Gastrocnemius medialis (tissue), 4 donors: ENCODE measurements around the gene OBSCN. TPM values are rescaled to one million over a fixed set of nuclear protein-coding genes. Genes with fewer than 3 reads are reported as not detected.

ENCODE experiments used
- ATAC-seq, 2 donors: fragments of 150-250 bp; one replicate each; pipeline ENCODE4 v1.9.1; 2016
- DNase-seq, 2 donors: peaks; one replicate each; pipeline ENCODE4 v3.0.0-alpha.2; 2019
- H3K27ac ChIP-seq, 4 donors: fragments of 200-600 bp; sonication (generic); 1 replicate in 1 of 4; 2 replicates in 3 of 4; pipeline ENCODE4 v1.5.1; 2016 to 2018; ENCODE audit warnings: mild to moderate bottlenecking in 2 of 4, moderate library complexity in 1 of 4
- H3K27me3 ChIP-seq, 3 donors: fragments of 200-600 bp; sonication (generic) in 2 of 3; 1 replicate in 1 of 3; 2 replicates in 2 of 3; pipeline versions ENCODE4 v1.5.1 to v1.6.0; 2016 to 2019; ENCODE audit warnings: mild to moderate bottlenecking in 1 of 3, moderate library complexity in 1 of 3
- H3K36me3 ChIP-seq, 2 donors: fragments of 200-600 bp; sonication (generic) in 1 of 2; one replicate each; pipeline ENCODE4 v1.5.1; 2017 to 2018
- H3K4me1 ChIP-seq, 2 donors: fragments of 200-600 bp; sonication (generic) in 1 of 2; one replicate each; pipeline ENCODE4 v1.5.1; 2016 to 2017; ENCODE audit warnings: mild to moderate bottlenecking in 2 of 2
- H3K4me3 ChIP-seq, 4 donors: fragments of 200-600 bp; sonication (generic) in 3 of 4; 1 replicate in 1 of 4; 2 replicates in 3 of 4; pipeline ENCODE4 v1.5.1; 2016 to 2019; ENCODE audit warnings: mild to moderate bottlenecking in 2 of 4
- H3K9me3 ChIP-seq, 3 donors: fragments of 200-600 bp; sonication (generic) in 2 of 3; 1 replicate in 1 of 3; 2 replicates in 2 of 3; pipeline ENCODE4 v1.5.1; 2016 to 2019
- POLR2A ChIP-seq, 2 donors: fragments of 450-650 bp; IDR thresholded peaks; one replicate each; pipeline ENCODE4 v1.6.1; 2017; ENCODE audit warnings: antibody characterized with exemption in 2 of 2, mild to moderate bottlenecking in 2 of 2, moderate library complexity in 2 of 2
- in situ Hi-C, 4 donors: fragments of 200-750 bp; cut with MboI; loops; one replicate each; pipeline versions ENCODE4 v1.15.0 to v1.8.0; 2017; ENCODE audit warnings: low sequenced_read_pairs in 4 of 4
- intact Hi-C: fragments of 100-400 bp; cut with DNase I; formaldehyde crosslinking; loops from one replicate; pipeline ENCODE4 v1.15.1; 2023; ENCODE audit warnings: low total_unique reads
- total RNA-seq, 4 donors: library from RNA; depleted of rRNA; stranded (reverse); fragments of >200 nt; gene quantifications; one replicate each; pipeline versions ENCODE4 v1.1.0 to v1.2.3, GENCODE V29; 2016
- TF ChIP-seq, protein P1 (sequence below), 5 experiments: fragments of 450-650 bp in 3 of 5; fragments of 200-600 bp in 2 of 5; sonication (generic) in 2 of 5; IDR thresholded peaks in 4 of 5; conservative IDR thresholded peaks in 1 of 5; 1 replicate in 4 of 5; 2 replicates in 1 of 5; pipeline ENCODE4 v1.5.1; 2016 to 2019; ENCODE audit warnings: antibody characterized with exemption in 5 of 5, mild to moderate bottlenecking in 3 of 5, moderate library complexity in 3 of 5

Gene OBSCN
- total RNA-seq, 4 donors from 2014 or later: 798 to 1,571 (median 1,162) TPM

GRCh38 chr1:228387321-228387720 lies 179.5 kb downstream of the OBSCN start:
- in situ Hi-C loops: no loop called here
- DNase-seq: no peak

GRCh38 chr1:228390649-228391048 lies 182.8 kb downstream of the OBSCN start:
- Histone ChIP-seq H3K36me3 (no peaks in the 10 kb centered on the region), H3K4me3 (no peak overlapping the region), H3K4me1 (no peaks in the 10 kb centered on the region), H3K9me3 (no peaks in the 10 kb centered on the region), H3K27ac (no peak overlapping the region), H3K27me3 (no peaks in the 10 kb centered on the region)
- no peak for TF ChIP-seq POLR2A (IDR thresholded peaks at IDR 0.05)
- TF ChIP-seq, protein P1, sequence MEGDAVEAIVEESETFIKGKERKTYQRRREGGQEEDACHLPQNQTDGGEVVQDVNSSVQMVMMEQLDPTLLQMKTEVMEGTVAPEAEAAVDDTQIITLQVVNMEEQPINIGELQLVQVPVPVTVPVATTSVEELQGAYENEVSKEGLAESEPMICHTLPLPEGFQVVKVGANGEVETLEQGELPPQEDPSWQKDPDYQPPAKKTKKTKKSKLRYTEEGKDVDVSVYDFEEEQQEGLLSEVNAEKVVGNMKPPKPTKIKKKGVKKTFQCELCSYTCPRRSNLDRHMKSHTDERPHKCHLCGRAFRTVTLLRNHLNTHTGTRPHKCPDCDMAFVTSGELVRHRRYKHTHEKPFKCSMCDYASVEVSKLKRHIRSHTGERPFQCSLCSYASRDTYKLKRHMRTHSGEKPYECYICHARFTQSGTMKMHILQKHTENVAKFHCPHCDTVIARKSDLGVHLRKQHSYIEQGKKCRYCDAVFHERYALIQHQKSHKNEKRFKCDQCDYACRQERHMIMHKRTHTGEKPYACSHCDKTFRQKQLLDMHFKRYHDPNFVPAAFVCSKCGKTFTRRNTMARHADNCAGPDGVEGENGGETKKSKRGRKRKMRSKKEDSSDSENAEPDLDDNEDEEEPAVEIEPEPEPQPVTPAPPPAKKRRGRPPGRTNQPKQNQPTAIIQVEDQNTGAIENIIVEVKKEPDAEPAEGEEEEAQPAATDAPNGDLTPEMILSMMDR (IDR thresholded peaks at IDR 0.05 in 4 of 5, conservative IDR thresholded peaks at IDR 0.05 in 1 of 5): no peak
- ATAC-seq (no peak), DNase-seq (no peak)
- intact Hi-C loops: no loop called here
- in situ Hi-C loops: no loop called here

More at GRCh38 chr1:228387321-228387720, 179.5 kb downstream of the OBSCN start:
- Histone ChIP-seq H3K4me3 (no peak overlapping the region), H3K36me3 (no peaks in the 10 kb centered on the region), H3K4me1 (no peaks in the 10 kb centered on the region), H3K9me3 (no peaks in the 10 kb centered on the region), H3K27ac (no peak overlapping the region), H3K27me3 (no peaks in the 10 kb centered on the region)
- ATAC-seq: peak; percentile 4 to 12
- TF ChIP-seq POLR2A (IDR thresholded peaks at IDR 0.05): no peak
- TF ChIP-seq, protein P1 (IDR thresholded peaks at IDR 0.05 in 4 of 5, conservative IDR thresholded peaks at IDR 0.05 in 1 of 5): no peak
- intact Hi-C loops: no loop called here

DNA sequence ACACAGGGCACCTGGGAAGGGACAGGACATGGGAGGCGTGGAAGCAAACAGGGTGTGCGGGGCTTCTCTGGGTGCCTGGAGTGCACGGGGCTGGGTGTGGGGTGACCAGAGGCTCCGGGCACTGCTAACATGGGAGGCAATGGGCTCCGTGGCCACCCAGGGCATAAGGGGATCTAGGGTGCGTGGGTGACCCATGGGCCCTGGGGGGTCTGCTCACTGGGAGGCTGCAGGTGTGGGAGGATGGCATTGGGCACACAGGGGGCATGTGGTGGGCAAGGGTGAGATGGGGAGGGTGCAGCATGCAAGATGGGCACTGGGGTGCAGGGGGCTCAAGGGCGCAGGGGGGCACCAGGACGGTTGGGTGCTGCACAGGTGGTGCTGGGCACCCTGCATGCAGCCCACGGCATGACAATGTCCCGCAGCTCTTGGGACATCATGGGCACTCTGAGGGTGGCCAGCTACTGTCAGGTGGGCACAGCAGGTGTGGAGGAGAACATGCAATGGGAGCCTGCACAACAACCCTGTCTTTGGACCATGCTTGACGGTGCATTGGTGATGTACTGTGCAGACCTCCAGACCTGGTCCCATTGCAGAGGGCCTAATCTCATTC lies 183.7 kb downstream of the OBSCN start:
- no peak for DNase-seq

DNA sequence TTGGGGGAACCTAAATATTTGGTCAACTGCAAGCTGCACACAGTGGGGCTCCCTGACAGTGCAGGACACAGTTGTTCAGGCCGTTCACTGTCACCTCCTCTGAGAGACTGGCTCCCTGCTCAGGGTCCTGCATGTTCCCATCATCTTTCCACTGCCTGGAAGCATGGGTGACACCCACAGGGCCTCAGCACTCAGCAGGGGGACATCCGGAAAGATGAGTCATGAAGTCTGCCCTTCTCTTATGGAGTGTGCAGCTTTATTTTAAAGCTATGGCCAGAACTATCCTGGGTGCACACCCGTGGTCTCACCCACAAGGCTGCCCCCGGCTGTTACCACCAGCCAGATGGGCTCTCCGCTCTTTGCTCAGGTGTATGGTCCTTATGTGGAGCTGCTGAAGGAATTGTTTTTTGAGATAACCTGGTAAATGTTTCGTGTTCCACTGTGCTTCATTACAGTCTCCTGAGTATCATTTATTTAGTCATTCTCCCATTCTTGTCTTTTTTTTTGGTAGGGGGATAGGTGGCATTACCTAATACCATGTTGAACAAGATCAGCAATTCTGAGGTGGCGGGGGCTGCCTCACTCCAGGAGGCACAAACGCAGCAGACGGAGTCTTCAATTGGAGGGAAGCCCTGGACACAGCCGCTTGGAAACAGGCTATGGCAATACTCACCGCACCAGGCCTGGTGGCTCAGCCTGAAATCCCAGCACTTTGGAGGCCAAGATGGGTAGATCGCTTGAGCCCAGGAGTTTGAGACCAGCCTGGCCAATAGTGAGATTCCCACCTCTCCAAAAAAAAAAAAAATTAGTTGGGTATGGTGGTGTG lies 184.5 kb downstream of the OBSCN start:
- no peak for DNase-seq
- intact Hi-C loops: no loop called here

More for the DNA sequence above, 183.7 kb downstream of the OBSCN start:
- Histone ChIP-seq H3K27ac (no peak overlapping the region), H3K9me3 (no peaks in the 10 kb centered on the region), H3K4me1 (no peaks in the 10 kb centered on the region), H3K36me3 (peaks cover 0 to 8% of the 10 kb centered on the region in 2 donors), H3K27me3 (no peaks in the 10 kb centered on the region), H3K4me3 (no peak overlapping the region)
- in situ Hi-C loops (no loop called here), intact Hi-C loops (no loop called here)
- no peak for ATAC-seq
- TF ChIP-seq, protein P1 (IDR thresholded peaks at IDR 0.05 in 4 of 5, conservative IDR thresholded peaks at IDR 0.05 in 1 of 5): no peak
- TF ChIP-seq POLR2A (IDR thresholded peaks at IDR 0.05): no peak

More for the DNA sequence above, 184.5 kb downstream of the OBSCN start:
- Histone ChIP-seq H3K27ac (no peak overlapping the region), H3K27me3 (no peaks in the 10 kb centered on the region), H3K4me1 (no peaks in the 10 kb centered on the region), H3K9me3 (no peaks in the 10 kb centered on the region), H3K4me3 (no peak overlapping the region), H3K36me3 (peaks cover 0 to 16% of the 10 kb centered on the region in 2 donors)
- in situ Hi-C loops: no loop called here
- TF ChIP-seq POLR2A (IDR thresholded peaks at IDR 0.05): no peak
- TF ChIP-seq, protein P1 (IDR thresholded peaks at IDR 0.05 in 4 of 5, conservative IDR thresholded peaks at IDR 0.05 in 1 of 5): no peak
- no peak for ATAC-seq
